ENCODE results near the gene C1orf122.

C1orf122 gene

DNA sequence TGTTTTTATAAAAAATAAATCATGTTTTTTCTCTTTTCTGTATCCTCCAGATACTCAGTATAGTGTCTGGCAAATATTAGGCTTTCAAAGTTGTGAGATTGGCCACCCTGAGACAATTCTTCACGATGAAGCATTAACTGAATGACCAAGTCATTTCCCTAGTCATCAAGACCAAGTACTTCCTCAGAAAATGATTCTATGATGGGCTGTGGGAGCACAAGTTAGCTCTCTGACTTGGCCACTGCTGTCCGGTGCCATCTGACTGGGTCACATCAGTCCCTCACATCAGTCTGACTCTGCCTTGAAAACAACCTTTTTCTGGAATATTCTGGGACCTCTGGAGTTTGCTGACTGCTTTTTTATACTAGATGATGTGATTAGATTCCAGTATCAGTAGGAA, 13.9 kb downstream of the C1orf122 start:
- Mint-ChIP-seq H3K36me3 (peaks cover 90% of the 10 kb centered on the region), H3K27ac (peak overlapping the region; percentile 85)
- no peak for DNase-seq (ENCODE audit: low spot score in 2 of 2)

DNA sequence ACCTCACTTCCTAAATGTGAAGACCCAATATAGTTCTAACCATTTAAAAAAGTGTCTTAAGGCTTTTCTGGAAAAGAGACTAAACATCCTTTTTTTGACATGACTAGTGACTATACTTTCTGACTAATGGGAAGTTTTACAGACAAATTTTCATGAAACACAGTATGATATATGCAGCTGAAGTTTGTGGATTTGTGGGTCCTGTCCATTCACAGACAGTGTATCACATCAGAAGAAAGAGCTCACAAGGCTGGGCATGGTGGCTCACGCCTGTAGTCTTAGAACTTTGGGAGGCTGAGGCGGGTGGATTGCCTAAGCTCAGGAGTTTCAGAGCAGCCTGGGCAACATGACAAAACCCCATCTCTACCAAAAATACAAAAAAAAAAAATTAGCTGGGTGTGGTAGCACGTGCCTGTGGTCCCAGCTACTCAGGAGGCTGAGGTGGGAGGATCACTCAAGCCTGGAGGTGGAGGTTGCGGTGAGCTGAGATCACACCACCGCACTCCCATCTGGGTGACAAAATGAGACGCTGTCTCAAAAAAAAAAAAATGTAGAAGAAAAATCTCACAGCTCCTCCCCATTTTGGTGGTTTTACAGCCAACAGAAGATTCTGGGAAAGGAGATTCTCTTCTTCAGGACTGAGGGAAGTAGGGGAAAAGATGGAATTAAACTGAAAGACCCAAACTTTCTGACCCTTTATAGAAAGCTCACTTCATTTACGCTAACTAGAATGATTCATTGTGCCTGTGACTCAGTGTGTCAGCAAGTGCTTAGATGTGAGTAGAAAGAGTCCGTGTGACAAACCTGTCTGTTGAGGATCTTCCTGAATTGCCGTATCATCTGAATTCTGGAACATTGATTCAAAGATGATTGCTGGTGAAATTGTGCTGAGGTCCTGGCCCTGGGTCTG, 15.6 kb downstream of the C1orf122 start:
- DNase-seq (ENCODE audit: low spot score in 2 of 2), result no peak
- H3K27ac Mint-ChIP-seq, result peak overlapping the region; percentile 85

More for the DNA sequence above, 13.9 kb downstream of the C1orf122 start:
- Mint-ChIP-seq H3K4me1 (peaks cover 14% of the 10 kb centered on the region), H3K9me3 (no peaks in the 10 kb centered on the region), H3K4me3 (no peak overlapping the region)
- ATAC-seq, result no peak

DNA sequence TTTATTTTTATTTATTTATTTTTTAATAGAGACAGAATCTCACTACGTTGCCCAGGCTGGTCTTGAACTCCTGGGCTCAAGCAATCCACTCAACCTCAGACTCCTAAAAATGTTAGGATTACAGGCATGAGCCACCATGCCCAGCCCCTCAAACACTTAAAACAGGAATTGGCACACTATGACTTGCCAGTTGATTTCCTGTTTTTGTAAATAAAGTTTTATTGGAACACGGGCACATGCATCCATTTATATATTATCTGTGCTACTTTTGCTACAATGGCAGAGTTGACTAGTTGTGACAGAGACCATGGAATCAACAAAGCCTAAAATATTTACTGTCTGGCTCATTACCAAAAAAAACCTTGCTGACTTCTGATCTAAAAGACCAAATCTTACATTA, 16.4 kb downstream of the C1orf122 start:
- Mint-ChIP-seq H3K4me3 (peak overlapping the region; percentile 36), H3K9me3 (no peaks in the 10 kb centered on the region), H3K27ac (peak overlapping the region; percentile 85), H3K36me3 (peaks cover 90% of the 10 kb centered on the region), H3K4me1 (peaks cover 14% of the 10 kb centered on the region)
- ATAC-seq (no peak), DNase-seq (ENCODE audit: low spot score in 2 of 2) (no peak)

More for the DNA sequence above, 15.6 kb downstream of the C1orf122 start:
- Mint-ChIP-seq H3K36me3 (peaks cover 90% of the 10 kb centered on the region), H3K4me1 (peaks cover 14% of the 10 kb centered on the region), H3K4me3 (peak overlapping the region; percentile 36), H3K9me3 (no peaks in the 10 kb centered on the region)
- ATAC-seq, result peak; percentile 88

DNA sequence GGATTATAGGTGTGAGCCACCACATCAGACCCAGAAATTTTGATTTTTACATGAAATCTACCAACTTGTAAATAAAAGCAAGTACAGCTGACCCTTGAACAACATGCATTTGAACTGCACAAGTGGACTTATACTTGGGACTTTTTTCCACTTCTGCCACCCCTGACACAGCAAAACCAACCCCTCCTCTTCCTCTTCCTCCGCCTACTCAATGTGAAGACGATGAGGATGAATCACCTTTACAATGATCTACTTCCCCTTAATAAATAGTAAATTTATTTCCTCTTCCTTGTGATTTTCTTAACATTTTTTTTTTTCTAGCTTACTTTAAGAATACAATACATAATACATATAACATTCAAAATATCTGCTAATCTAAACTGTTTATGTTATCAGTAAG, 17.9 kb downstream of the C1orf122 start:
- Mint-ChIP-seq H3K4me3 (no peak overlapping the region), H3K9me3 (no peaks in the 10 kb centered on the region), H3K4me1 (peaks cover 14% of the 10 kb centered on the region), H3K27ac (peak overlapping the region; percentile 36), H3K36me3 (peaks cover 90% of the 10 kb centered on the region)
- DNase-seq (ENCODE audit: low spot score in 2 of 2) (no peak), ATAC-seq (no peak)

DNA sequence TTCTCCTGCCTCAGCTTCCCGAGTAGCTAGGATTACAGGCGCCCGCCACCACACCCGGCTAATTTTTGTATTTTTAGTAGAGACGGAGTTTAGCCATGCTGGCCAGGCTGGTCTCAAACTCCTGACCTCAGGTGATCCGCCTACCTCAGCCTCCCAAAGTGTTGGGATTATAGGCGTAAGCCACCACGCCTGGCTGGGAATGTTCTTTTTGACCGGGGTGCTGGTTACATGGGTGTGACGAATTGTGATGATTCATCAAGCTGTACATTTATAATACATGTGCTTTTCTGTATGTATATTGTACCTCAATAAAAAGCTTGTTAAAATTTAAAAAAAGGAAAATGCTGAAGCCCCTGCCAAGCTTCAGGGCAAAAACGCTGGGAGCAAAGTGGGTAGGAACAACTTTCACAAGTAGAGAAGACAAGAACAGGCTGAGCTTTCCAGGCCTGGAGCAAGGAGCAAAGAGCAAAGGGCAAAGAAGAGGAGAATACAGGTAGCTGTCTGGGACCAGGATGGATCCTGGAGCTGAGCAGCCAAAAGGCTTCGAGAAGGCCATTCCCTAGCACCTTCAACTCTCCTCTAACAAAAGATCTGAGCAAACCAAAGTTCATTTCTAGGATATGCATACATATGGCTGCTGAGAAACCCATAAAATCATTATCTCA, 21.0 kb downstream of the C1orf122 start:
- no peaks in the 10 kb centered on the region for H3K9me3 Mint-ChIP-seq
- peaks cover 90% of the 10 kb centered on the region for H3K36me3 Mint-ChIP-seq
- peaks cover 3% of the 10 kb centered on the region for H3K4me1 Mint-ChIP-seq
- no peak overlapping the region for H3K27ac Mint-ChIP-seq
- ATAC-seq (no peak), DNase-seq (ENCODE audit: low spot score in 2 of 2) (no peak)
- H3K4me3 Mint-ChIP-seq, result no peak overlapping the region

DNA sequence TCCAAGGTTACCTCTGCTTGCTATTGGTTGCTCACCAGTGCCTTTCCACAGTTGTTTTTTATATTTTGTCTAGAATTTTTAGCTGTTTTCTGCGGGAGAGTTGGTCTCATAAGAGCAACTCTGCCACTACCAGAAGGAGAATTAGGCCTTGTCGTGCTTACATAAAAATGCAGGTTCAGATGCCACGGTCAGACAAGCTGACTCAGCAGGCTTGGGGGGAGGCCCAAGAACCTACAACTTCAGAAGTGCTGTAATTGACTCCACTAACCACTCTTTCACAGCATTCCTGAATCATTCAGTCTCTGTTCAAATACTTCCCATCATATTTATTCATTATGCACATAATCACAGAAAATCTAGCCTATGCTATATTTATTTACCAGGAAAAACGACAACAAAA, 23.5 kb downstream of the C1orf122 start:
- H3K9me3 Mint-ChIP-seq, result no peaks in the 10 kb centered on the region
- H3K4me1 Mint-ChIP-seq, result no peaks in the 10 kb centered on the region
- DNase-seq (ENCODE audit: low spot score in 2 of 2) (no peak), ATAC-seq (no peak)
- no peak overlapping the region for H3K4me3 Mint-ChIP-seq
- no peak overlapping the region for H3K27ac Mint-ChIP-seq
- H3K36me3 Mint-ChIP-seq, result peaks cover 95% of the 10 kb centered on the region

DNA sequence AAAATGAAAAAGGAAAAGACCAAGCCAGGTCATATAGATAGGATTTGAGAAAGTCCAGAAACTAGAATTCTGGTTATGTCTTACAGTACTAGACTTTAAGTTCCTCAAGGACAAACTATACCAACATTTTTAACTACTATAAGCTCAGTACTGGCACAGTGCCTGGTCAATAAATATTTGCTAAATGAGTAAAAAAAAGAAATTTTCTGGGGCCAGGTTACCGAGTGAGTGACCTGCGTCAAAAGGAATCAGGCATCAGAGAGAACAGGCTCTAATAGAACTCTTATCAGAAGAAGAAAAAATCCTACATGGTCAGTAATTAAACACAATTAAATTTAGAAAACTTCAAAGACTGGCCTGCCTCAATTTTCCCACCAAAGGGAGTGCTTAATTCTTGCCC, 24.2 kb downstream of the C1orf122 start:
- no peaks in the 10 kb centered on the region for H3K9me3 Mint-ChIP-seq
- H3K4me3 Mint-ChIP-seq, result no peak overlapping the region
- peaks cover 95% of the 10 kb centered on the region for H3K36me3 Mint-ChIP-seq
- DNase-seq (ENCODE audit: low spot score in 2 of 2) (no peak), ATAC-seq (no peak)
- no peak overlapping the region for H3K27ac Mint-ChIP-seq
- no peaks in the 10 kb centered on the region for H3K4me1 Mint-ChIP-seq

DNA sequence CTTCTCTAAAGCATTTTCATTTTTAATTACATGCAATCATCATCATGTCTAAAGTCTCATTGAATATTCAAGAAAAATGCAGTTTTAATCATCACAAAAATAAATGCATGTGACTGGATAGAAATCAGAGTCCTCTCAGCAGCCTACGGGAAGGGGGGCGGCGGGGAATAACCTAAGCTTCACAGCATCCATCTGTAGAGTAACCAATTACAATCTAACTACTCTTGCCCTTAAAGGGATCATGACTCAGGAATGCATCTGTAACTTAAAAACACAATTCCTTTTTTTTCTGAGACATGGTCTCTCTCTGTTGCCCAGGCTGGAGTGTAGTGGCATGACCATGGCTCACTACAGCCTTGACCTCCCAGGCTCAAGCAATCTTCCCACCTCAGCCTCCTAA, 29.2 kb downstream of the C1orf122 start:
- H3K27ac Mint-ChIP-seq, result no peak overlapping the region
- H3K9me3 Mint-ChIP-seq, result no peaks in the 10 kb centered on the region
- DNase-seq (ENCODE audit: low spot score in 2 of 2), result no peak
- no peaks in the 10 kb centered on the region for H3K4me1 Mint-ChIP-seq
- ATAC-seq, result no peak
- H3K36me3 Mint-ChIP-seq, result peaks cover 93% of the 10 kb centered on the region
- H3K4me3 Mint-ChIP-seq, result no peak overlapping the region

DNA sequence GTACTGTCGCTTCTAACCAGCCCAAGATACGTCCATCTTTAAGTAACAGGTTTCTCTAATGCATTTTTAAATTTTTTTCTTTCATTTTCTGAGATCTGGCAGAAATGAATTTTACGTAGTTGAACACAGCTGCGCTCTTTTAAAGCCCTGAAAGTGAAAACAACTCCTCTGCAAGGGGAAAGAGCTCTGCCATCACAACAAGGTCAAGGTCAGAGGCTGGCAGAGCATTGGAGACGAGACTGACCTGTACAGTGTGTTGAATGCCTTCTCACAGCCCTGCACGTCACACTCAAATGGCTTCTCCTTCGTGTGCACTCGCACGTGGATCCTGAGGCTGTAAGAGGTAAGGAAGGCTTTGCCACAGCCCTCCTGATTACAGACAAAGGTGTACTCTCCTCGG, 32.1 kb downstream of the C1orf122 start:
- DNase-seq (ENCODE audit: low spot score in 2 of 2) (no peak), ATAC-seq (no peak)
- peaks cover 75% of the 10 kb centered on the region for H3K36me3 Mint-ChIP-seq
- no peak overlapping the region for H3K4me3 Mint-ChIP-seq
- no peaks in the 10 kb centered on the region for H3K9me3 Mint-ChIP-seq
- H3K27ac Mint-ChIP-seq, result peak overlapping the region; percentile 13
- H3K4me1 Mint-ChIP-seq, result peaks cover 8% of the 10 kb centered on the region

DNA sequence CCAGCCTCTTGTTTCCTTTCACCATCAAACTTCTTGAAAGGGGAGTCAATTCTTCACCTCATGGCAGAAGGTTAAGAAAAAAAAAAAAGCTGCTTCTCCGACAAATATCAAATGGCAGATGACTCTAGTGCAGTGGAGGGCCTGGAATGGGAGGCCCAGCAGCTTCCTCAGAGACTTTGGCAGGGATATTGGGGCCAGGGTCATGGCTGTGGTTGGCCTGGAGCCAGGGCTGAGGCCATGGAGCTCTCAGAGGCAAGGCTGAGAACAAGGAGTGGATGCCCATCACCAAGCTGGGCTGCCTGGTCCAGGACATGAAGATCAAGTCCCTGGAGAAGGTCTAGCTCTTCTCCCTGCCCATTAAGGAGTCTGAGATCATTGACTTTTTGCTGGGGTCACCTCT, 33.1 kb downstream of the C1orf122 start:
- no peak for DNase-seq (ENCODE audit: low spot score in 2 of 2)
- Mint-ChIP-seq H3K9me3 (no peaks in the 10 kb centered on the region), H3K36me3 (peaks cover 75% of the 10 kb centered on the region), H3K4me3 (no peak overlapping the region), H3K27ac (peak overlapping the region; percentile 13), H3K4me1 (peaks cover 16% of the 10 kb centered on the region)
- ATAC-seq, result no peak

DNA sequence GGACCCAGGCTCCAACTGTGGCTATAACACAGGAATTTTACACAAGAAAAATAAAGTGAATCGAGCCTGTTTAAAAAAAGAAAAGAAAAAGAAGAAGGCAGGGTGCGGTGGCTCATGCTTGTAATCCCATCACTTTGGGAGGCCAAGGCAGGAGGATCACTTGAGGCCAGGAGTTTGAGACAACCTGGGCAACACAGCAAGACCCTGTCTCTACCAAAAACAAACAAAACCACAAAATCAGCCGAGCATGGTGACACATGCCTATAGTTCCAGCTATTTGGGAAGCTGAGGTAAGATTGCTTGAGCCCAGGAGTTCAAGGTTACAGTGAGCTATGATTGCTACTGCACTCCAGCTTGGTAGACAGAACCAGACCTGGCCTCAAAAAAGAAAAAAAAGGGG, 34.1 kb downstream of the C1orf122 start:
- Mint-ChIP-seq H3K4me1 (peaks cover 21% of the 10 kb centered on the region), H3K36me3 (peaks cover 75% of the 10 kb centered on the region), H3K9me3 (no peaks in the 10 kb centered on the region), H3K27ac (no peak overlapping the region), H3K4me3 (no peak overlapping the region)
- DNase-seq (ENCODE audit: low spot score in 2 of 2) (no peak), ATAC-seq (no peak)

DNA sequence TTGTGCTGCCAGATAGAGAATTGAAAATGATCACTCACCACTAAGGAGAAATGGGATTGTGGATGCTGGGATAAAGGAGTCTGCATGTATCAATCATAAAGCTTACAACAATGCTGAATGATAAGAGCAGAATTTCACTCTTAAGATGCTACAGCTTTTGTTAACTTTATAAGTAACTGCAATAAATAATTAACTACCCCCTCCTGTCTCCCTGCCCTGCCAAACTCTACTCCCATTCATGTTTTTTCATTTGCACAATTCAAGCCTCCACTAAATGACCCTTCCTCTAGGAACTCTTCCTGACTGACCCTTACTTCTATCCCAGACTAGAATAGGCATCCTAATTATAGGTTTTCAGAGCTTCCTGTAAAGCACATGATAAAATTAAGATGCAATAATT, 36.9 kb downstream of the C1orf122 start:
- H3K36me3 Mint-ChIP-seq, result peaks cover 52% of the 10 kb centered on the region
- H3K9me3 Mint-ChIP-seq, result no peaks in the 10 kb centered on the region
- H3K27ac Mint-ChIP-seq, result peak overlapping the region; percentile 8
- ATAC-seq (no peak), DNase-seq (ENCODE audit: low spot score in 2 of 2) (no peak)
- H3K4me1 Mint-ChIP-seq, result peaks cover 28% of the 10 kb centered on the region
- H3K4me3 Mint-ChIP-seq, result no peak overlapping the region

DNA sequence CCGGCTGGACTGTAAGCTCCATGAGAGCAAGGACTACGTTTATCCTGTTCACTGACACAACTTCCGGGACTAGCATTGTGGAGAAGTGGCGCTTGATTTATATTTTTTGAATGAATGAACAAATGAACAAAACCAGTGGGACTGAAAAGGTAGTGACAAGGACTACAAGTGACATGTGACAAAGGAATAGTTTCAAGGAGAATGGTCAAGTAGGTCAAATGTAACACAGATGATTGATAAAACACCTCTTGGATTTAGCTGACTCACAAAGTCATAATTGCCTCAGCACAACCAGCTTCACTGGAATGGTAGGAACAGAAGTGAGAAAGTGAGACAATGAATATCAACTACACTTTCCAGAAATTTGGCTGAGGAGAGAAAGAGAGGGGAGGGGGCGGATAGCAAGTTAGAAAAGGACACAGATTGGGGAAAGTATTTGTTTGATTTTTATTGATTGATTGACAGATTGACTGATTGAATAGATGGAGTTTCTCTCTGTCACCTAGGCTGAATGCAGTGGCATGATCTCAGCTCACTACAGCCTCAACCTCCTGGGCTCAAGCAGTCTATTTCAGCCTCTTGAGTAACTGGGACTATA, 37.6 kb downstream of the C1orf122 start:
- H3K36me3 Mint-ChIP-seq, result peaks cover 46% of the 10 kb centered on the region
- no peaks in the 10 kb centered on the region for H3K9me3 Mint-ChIP-seq
- H3K4me3 Mint-ChIP-seq, result no peak overlapping the region
- peak overlapping the region; percentile 8 for H3K27ac Mint-ChIP-seq
- DNase-seq (ENCODE audit: low spot score in 2 of 2), result no peak
- no peak for ATAC-seq
- peaks cover 28% of the 10 kb centered on the region for H3K4me1 Mint-ChIP-seq

DNA sequence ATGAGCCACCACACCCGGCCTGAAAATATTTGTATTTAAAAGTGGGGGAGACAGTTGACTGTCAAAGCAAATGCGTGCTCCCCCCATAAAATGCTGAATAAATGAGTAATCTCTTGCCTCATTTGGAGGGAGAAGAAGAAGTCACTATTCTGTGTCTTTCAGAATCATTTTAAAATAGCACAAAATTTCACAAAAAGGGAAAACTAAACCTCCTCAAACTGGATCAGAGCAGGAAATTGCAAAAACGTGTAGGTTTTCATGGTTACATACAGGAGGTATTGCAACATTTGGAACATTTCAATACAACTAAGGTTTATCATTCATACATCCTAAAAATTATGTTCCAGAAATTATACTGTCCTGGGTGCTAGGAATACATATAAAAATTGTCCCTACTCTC, 38.2 kb downstream of the C1orf122 start:
- ATAC-seq (no peak), DNase-seq (ENCODE audit: low spot score in 2 of 2) (no peak)
- peaks cover 39% of the 10 kb centered on the region for H3K36me3 Mint-ChIP-seq
- no peaks in the 10 kb centered on the region for H3K9me3 Mint-ChIP-seq
- no peak overlapping the region for H3K27ac Mint-ChIP-seq
- H3K4me1 Mint-ChIP-seq, result peaks cover 28% of the 10 kb centered on the region
- no peak overlapping the region for H3K4me3 Mint-ChIP-seq

DNA sequence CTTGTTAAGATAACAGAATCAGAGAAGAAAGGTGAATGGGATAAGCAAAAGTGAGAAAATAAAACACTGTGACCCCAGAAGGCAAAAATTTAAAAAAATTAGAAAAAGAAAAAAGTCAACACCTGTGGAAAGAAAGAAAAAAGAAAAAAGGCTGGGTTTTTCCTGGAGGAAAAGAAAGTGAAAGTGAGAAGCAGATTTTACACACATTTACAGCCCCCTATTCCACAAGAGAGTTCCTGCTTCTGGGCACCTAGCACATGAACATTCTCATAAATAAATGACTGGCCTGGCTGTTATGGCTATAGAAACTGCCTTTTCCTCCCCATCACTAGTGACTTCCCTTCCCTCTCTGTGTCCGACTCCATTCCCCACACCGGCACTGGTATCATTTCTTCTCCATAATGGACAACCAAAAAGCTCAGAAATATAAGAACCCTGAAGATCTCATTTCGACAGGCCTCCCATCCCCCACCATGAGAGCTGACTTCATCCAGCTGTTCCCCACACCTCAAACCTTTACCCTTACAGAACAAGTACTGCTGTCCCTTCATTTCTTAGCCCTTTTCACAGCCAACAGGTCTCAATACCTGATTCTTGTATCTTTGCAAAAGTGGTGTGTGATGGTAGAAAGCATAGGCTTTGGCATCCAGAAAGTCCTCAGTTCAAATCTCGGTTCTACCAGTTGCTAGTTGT, 39.2 kb downstream of the C1orf122 start:
- H3K4me3 Mint-ChIP-seq, result peak overlapping the region; percentile 20
- peak overlapping the region; percentile 73 for H3K27ac Mint-ChIP-seq
- peaks cover 37% of the 10 kb centered on the region for H3K36me3 Mint-ChIP-seq
- H3K9me3 Mint-ChIP-seq, result no peaks in the 10 kb centered on the region
- no peak for DNase-seq (ENCODE audit: low spot score in 2 of 2)
- no peak for ATAC-seq
- H3K4me1 Mint-ChIP-seq, result peaks cover 28% of the 10 kb centered on the region
